GM18517 (cell line): ENCODE measurements around the gene ADAM17.
"Not testable (repeated sequence)": the region's sequence is repeated elsewhere in the genome, so short reads cannot be mapped to it uniquely, and the experiment has no call there.

Experiments used
- ATAC-seq: cut with Tn5 transposase; IDR thresholded peaks from one replicate; pipeline ENCODE4 v1.9.1; 2021; ENCODE audit warnings: mild to moderate bottlenecking, moderate library complexity; ENCODE audit not compliant: unreplicated experiment

ADAM17 gene

GRCh38 chr2:9527995-9528787, 27.4 kb downstream of the ADAM17 start:
- ATAC-seq = no peak

GRCh38 chr2:9525266-9525665, 30.4 kb downstream of the ADAM17 start:
- no peak for ATAC-seq

- no peak for ATAC-seq
Observed at GRCh38 chr2:9524291-9524690, 31.3 kb downstream of the ADAM17 start.

GRCh38 chr2:9519250-9519649, 36.4 kb downstream of the ADAM17 start:
- ATAC-seq = no peak

GRCh38 chr2:9518780-9519179, 36.9 kb downstream of the ADAM17 start:
- no peak for ATAC-seq

GRCh38 chr2:9518163-9518562, 37.5 kb downstream of the ADAM17 start:
- ATAC-seq = no peak

GRCh38 chr2:9517118-9517782, 38.4 kb downstream of the ADAM17 start:
- ATAC-seq = no peak

- not testable (repeated sequence) for ATAC-seq
Observed at GRCh38 chr2:9513946-9514345, 41.7 kb downstream of the ADAM17 start.

GRCh38 chr2:9508931-9509330, 46.7 kb downstream of the ADAM17 start:
- ATAC-seq = no peak

- ATAC-seq = no peak
Observed at GRCh38 chr2:9498210-9498609, 57.4 kb downstream of the ADAM17 start.

GRCh38 chr2:9497017-9497416, 58.6 kb downstream of the ADAM17 start:
- no peak for ATAC-seq

GRCh38 chr2:9494081-9494480, 61.5 kb downstream of the ADAM17 start:
- no peak for ATAC-seq

- no peak for ATAC-seq
Observed at GRCh38 chr2:9493478-9493877, 62.2 kb downstream of the ADAM17 start.

GRCh38 chr2:9492927-9493326, 62.7 kb downstream of the ADAM17 start:
- ATAC-seq = no peak

- ATAC-seq = no peak
Observed at GRCh38 chr2:9490789-9491188, 64.8 kb downstream of the ADAM17 start.

GRCh38 chr2:9488583-9489547, 66.8 kb downstream of the ADAM17 start:
- ATAC-seq = no peak

GRCh38 chr2:9484533-9484932, 71.1 kb downstream of the ADAM17 start:
- no peak for ATAC-seq

GRCh38 chr2:9483107-9483506, 72.5 kb downstream of the ADAM17 start:
- no peak for ATAC-seq

- ATAC-seq = no peak
Observed at GRCh38 chr2:9480157-9480556, 75.5 kb downstream of the ADAM17 start.

- no peak for ATAC-seq
Observed at GRCh38 chr2:9478526-9478925, 77.1 kb downstream of the ADAM17 start.

- no peak for ATAC-seq
Observed at GRCh38 chr2:9477914-9478313, 77.7 kb downstream of the ADAM17 start.
